HG03439 (cell line): ENCODE data around the gene MAN2B1.
"Not testable (repeated sequence)": the region's sequence is repeated elsewhere in the genome, so short reads cannot be mapped to it uniquely, and the experiment has no call there.

ENCODE experiments used
- ATAC-seq: cut with Tn5 transposase; IDR thresholded peaks from one replicate; pipeline ENCODE4 v1.9.1; 2021; ENCODE audit warnings: mild to moderate bottlenecking, moderate library complexity; ENCODE audit not compliant: unreplicated experiment

Gene MAN2B1

GRCh38 chr19:12666265-12667048, at the start of gene MAN2B1, which contains the start of gene WDR83:
Gene MAN2B1 (minus strand): TSS chr19:12666742. CDS start chr19:12666701, 41 bp downstream.
Gene WDR83 (plus strand): TSS chr19:12666807. CDS start chr19:12669791, 2,984 bp downstream.
- peak; percentile 43 for ATAC-seq

- ATAC-seq, result no peak
These were observed 49.4 kb upstream of the MAN2B1 start for GRCh38 chr19:12715929-12716328.

- no peak for ATAC-seq
These were observed 48.6 kb upstream of the MAN2B1 start for GRCh38 chr19:12715102-12715501.

- not testable (repeated sequence) for ATAC-seq
These were observed 46.8 kb upstream of the MAN2B1 start for GRCh38 chr19:12713304-12713703.

- not testable (repeated sequence) for ATAC-seq
These were observed 45.5 kb upstream of the MAN2B1 start for GRCh38 chr19:12712077-12712476.

GRCh38 chr19:12711187-12711586, 44.6 kb upstream of the MAN2B1 start:
- no peak for ATAC-seq

GRCh38 chr19:12708641-12709040, 42.1 kb upstream of the MAN2B1 start:
- no peak for ATAC-seq

- no peak for ATAC-seq
These were observed 39.8 kb upstream of the MAN2B1 start for GRCh38 chr19:12706332-12706718.

GRCh38 chr19:12705654-12706331, 39.3 kb upstream of the MAN2B1 start:
- ATAC-seq, result no peak

- no peak for ATAC-seq
These were observed 38.6 kb upstream of the MAN2B1 start for GRCh38 chr19:12705169-12705568.

- no peak for ATAC-seq
These were observed 36.5 kb upstream of the MAN2B1 start for GRCh38 chr19:12703046-12703445.

GRCh38 chr19:12701596-12702282, 35.2 kb upstream of the MAN2B1 start:
- ATAC-seq, result no peak

- ATAC-seq, result no peak
These were observed 31.6 kb upstream of the MAN2B1 start for GRCh38 chr19:12698138-12698537.

GRCh38 chr19:12697425-12697824, 30.9 kb upstream of the MAN2B1 start:
- ATAC-seq, result not testable (repeated sequence)

GRCh38 chr19:12696366-12697335, 30.1 kb upstream of the MAN2B1 start, which contains the start of gene FBXW9:
Gene FBXW9 (minus strand): TSS chr19:12696631. CDS start chr19:12696581, 50 bp downstream.
- peak; percentile 72 for ATAC-seq

- peak; percentile 4 for ATAC-seq
These were observed 29.4 kb upstream of the MAN2B1 start for GRCh38 chr19:12695997-12696365.

GRCh38 chr19:12695514-12695913, 29.0 kb upstream of the MAN2B1 start:
- ATAC-seq, result no peak

- ATAC-seq, result no peak
These were observed 28.6 kb upstream of the MAN2B1 start for GRCh38 chr19:12695096-12695495.

- no peak for ATAC-seq
These were observed 28.1 kb upstream of the MAN2B1 start for GRCh38 chr19:12694641-12695040.

- ATAC-seq, result no peak
These were observed 26.4 kb upstream of the MAN2B1 start for GRCh38 chr19:12692960-12693359.
